Measurements from ENCODE around the gene BACH1. TPM values are rescaled to one million over a fixed set of nuclear protein-coding genes. Genes with fewer than 3 reads are reported as not detected.

Gene BACH1
- total and polyA plus RNA-seq, 8 donors, result 33.3 to 117 (median 39.5) TPM

GRCh38 chr21:29302359-29302875 lies 3.7 kb downstream of the BACH1 start:
- peak overlapping the region in 1 of 2 donors; percentile 76 for H3K4me3 ChIP-seq
- H3K27me3 ChIP-seq, result no peaks in the 10 kb centered on the region
- no peaks in the 10 kb centered on the region for H3K9me3 ChIP-seq
- H3K36me3 ChIP-seq, result no peaks in the 10 kb centered on the region
- H3K4me1 ChIP-seq, result peaks cover 48 to 80% of the 10 kb centered on the region in 2 donors
- ATAC-seq, result peak; percentile 1
- H3K27ac ChIP-seq, result peak overlapping the region; percentile 39 to 99
- DNase-seq, result no peak
- TF ChIP-seq CTCF (IDR thresholded peaks at IDR 0.05), result no peak
- intact Hi-C loops (cut with DNase I), result no loop called here

- DNase-seq, result no peak
- peaks cover 53 to 81% of the 10 kb centered on the region in 2 donors for H3K4me1 ChIP-seq
- no peaks in the 10 kb centered on the region for H3K27me3 ChIP-seq
- H3K4me3 ChIP-seq, result peak overlapping the region in 1 of 2 donors; percentile 76
- H3K9me3 ChIP-seq, result no peaks in the 10 kb centered on the region
- ATAC-seq, result no peak
- intact Hi-C loops (cut with DNase I), result no loop called here
- TF ChIP-seq CTCF (IDR thresholded peaks at IDR 0.05), result no peak
- H3K27ac ChIP-seq, result peak overlapping the region in 1 of 2 donors; percentile 99
- H3K36me3 ChIP-seq, result no peaks in the 10 kb centered on the region
These were observed 4.6 kb downstream of the BACH1 start for GRCh38 chr21:29303288-29303687.

- DNase-seq, result no peak
- H3K27ac ChIP-seq, result peak overlapping the region; percentile 20 to 62
- no peaks in the 10 kb centered on the region for H3K9me3 ChIP-seq
- no peaks in the 10 kb centered on the region for H3K27me3 ChIP-seq
- H3K36me3 ChIP-seq, result no peaks in the 10 kb centered on the region
- peaks cover 53 to 92% of the 10 kb centered on the region in 2 donors for H3K4me1 ChIP-seq
- no peak for ATAC-seq
- intact Hi-C loops (cut with DNase I), result no loop called here
- no peak for TF ChIP-seq CTCF (IDR thresholded peaks at IDR 0.05)
- no peak overlapping the region for H3K4me3 ChIP-seq
These were observed 5.9 kb downstream of the BACH1 start for GRCh38 chr21:29304597-29304996.

DNA sequence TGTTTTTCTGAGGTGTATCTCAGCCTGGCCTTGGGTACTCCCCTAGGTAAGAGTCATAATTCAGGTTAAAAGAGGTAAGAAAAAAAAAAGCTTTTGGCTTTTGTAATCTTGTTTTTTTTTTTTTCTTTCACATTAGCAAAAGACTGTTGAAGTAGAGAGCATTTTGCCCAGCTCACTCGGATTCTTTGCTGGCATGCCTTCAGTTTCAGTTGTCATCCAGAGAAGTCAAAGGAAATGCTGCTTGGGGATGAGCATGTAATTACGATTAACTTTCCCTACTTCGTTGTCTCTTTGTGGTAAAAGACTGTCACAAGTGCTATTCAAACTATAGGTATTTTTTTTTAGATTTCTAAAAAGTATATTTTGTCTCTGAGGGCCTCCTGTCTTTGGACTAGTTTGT lies 6.3 kb downstream of the BACH1 start:
- peak overlapping the region; percentile 28 to 62 for H3K27ac ChIP-seq
- H3K36me3 ChIP-seq, result no peaks in the 10 kb centered on the region
- no peak for DNase-seq
- no peak for ATAC-seq
- peaks cover 53 to 95% of the 10 kb centered on the region in 2 donors for H3K4me1 ChIP-seq
- intact Hi-C loops (cut with DNase I), result no loop called here
- TF ChIP-seq CTCF (IDR thresholded peaks at IDR 0.05), result no peak
- no peaks in the 10 kb centered on the region for H3K27me3 ChIP-seq
- H3K9me3 ChIP-seq, result no peaks in the 10 kb centered on the region
- no peak overlapping the region for H3K4me3 ChIP-seq

DNA sequence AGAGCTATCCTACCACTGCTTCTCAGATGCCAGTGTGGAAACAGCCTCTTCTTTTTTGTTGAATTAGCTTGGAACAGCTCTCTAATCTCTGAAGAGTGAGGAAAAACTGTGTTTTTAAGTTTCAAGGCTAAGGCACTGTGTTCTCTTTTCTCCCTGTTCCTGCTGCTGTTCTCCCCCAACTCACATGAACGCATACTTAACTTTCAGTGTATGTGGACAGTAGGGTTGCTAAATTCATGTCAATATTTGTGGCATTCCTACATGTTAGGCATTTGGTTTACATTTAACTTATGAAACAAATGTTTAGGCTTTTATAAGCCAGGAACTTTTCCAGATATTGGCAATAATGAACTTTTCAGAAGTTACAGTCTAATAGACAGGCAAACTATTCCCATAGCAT lies 6.8 kb downstream of the BACH1 start:
- Histone ChIP-seq H3K4me1 (peaks cover 50 to 91% of the 10 kb centered on the region in 2 donors), H3K27me3 (no peaks in the 10 kb centered on the region), H3K27ac (peak overlapping the region; percentile 28 to 62), H3K36me3 (no peaks in the 10 kb centered on the region), H3K4me3 (no peak overlapping the region), H3K9me3 (no peaks in the 10 kb centered on the region)
- intact Hi-C loops (cut with DNase I), result no loop called here
- ATAC-seq, result no peak
- no peak for TF ChIP-seq CTCF (IDR thresholded peaks at IDR 0.05)
- DNase-seq, result no peak

Measured in left lung (tissue), 10 donors.